Panc1 (cell line): Measurements from ENCODE around the gene EFCAB11. TPM values are rescaled to one million over a fixed set of nuclear protein-coding genes. Genes with fewer than 3 reads are reported as not detected.

ENCODE experiments used
- ATAC-seq: fragments of 200-7000 bp; cut with Tn5 transposase; 2 replicates; pipeline ENCODE4 v1.9.1; 2020; ENCODE audit warnings: mild to moderate bottlenecking, moderate library complexity
- BruUV-seq: library from RNA; stranded (reverse); fragments of 400-500 nt; replicated peaks from 2 replicates; lab custom pipeline; 2021; lab: Mats Ljungman, UMichigan
- CTCF ChIA-PET: fragments of 300-600 bp; sonication (Branson Sonifier 250); formaldehyde crosslinking; loops from one replicate; lab custom pipeline; 2022; ENCODE audit warnings: antibody characterized with exemption; lab: Charles Lee
- POLR2A ChIA-PET: fragments of 300-600 bp; sonication (Branson Sonifier 250); formaldehyde crosslinking; loops from one replicate; lab custom pipeline; 2022; ENCODE audit warnings: antibody characterized with exemption; lab: Charles Lee
- DNase-seq: peaks from one replicate; pipeline ENCODE4 v3.0.0-alpha.2; 2010; ENCODE audit warnings: low read depth, low spot score
- H3K27ac ChIP-seq: 2 replicates; pipeline ENCODE4 v1.5.1; 2011; ENCODE audit warnings: mild to moderate bottlenecking, low read length, inconsistent platforms
- H3K27me3 ChIP-seq: fragments of 200-500 bp; sonication (Bioruptor generic); 2 replicates; pipeline ENCODE4 v1.6.0; 2014; ENCODE audit warnings: low read length, inconsistent platforms; ENCODE audit not compliant: control insufficient read depth, insufficient read depth
- H3K36me3 ChIP-seq: fragments of 200-500 bp; sonication (Bioruptor generic); 2 replicates; pipeline ENCODE4 v1.5.1; 2014; ENCODE audit warnings: inconsistent platforms, mild to moderate bottlenecking, low read length, moderate library complexity; ENCODE audit not compliant: control insufficient read depth, insufficient read depth
- H3K4me1 ChIP-seq: 2 replicates; pipeline ENCODE4 v1.5.1; 2011; ENCODE audit warnings: inconsistent platforms, mild to moderate bottlenecking, low read length, moderate library complexity; ENCODE audit not compliant: control insufficient read depth, insufficient read depth
- H3K4me3 ChIP-seq, 2 experiments: 2 replicates each; pipeline ENCODE4 v1.5.1; 2011 to 2012; ENCODE audit warnings: low read depth in 2 of 2, low read length in 2 of 2, mild to moderate bottlenecking in 2 of 2, inconsistent platforms in 1 of 2, moderate library complexity in 1 of 2
- H3K9me3 ChIP-seq: fragments of 200-500 bp; sonication (Bioruptor generic); 2 replicates; pipeline ENCODE4 v1.5.1; 2014; ENCODE audit warnings: low read depth, mild to moderate bottlenecking, inconsistent platforms, low read length, moderate library complexity; ENCODE audit not compliant: control insufficient read depth, insufficient read depth
- POLR2AphosphoS5 ChIP-seq: IDR thresholded peaks from 2 replicates; pipeline ENCODE4 v1.6.1; 2012; ENCODE audit warnings: mild to moderate bottlenecking, low read depth, low read length, moderate library complexity
- SIN3A ChIP-seq: IDR thresholded peaks from 2 replicates; pipeline ENCODE4 v1.6.1; 2012; ENCODE audit warnings: low read depth, mild to moderate bottlenecking, low read length, moderate library complexity, borderline replicate concordance; ENCODE audit not compliant: insufficient read depth
- TCF7L2 ChIP-seq: IDR thresholded peaks from 2 replicates; pipeline ENCODE4 v1.6.1; 2011; ENCODE audit warnings: mild to moderate bottlenecking, low read depth, low read length, inconsistent platforms
- in situ Hi-C: cut with HindIII; loops from 2 replicates; pipeline ENCODE4 v1.10.0; 2016; ENCODE audit warnings: low sequenced_read_pairs, low pct_unique_long_range_greater_than_20kb
- intact Hi-C: fragments of 100-400 bp; cut with micrococcal nuclease; formaldehyde crosslinking; loops from one replicate; pipeline ENCODE4 v1.10.0; 2022; ENCODE audit not compliant: unreplicated experiment
- total RNA-seq: library from RNA; stranded (reverse); gene quantifications from one replicate; pipeline ENCODE4 v1.2.1, GENCODE V29; 2021; ENCODE audit not compliant: unreplicated experiment
- TF ChIP-seq, protein P1 (sequence below), 2 experiments: IDR thresholded peaks; 2 replicates each; pipeline ENCODE4 v1.6.1; 2011 to 2012; ENCODE audit warnings: low read depth in 2 of 2, control low read depth in 1 of 2, low read length in 1 of 2, mild to moderate bottlenecking in 1 of 2, moderate library complexity in 1 of 2; ENCODE audit not compliant: insufficient read depth in 1 of 2
- TF ChIP-seq, protein P2 (sequence below): fragments of 450-650 bp; IDR thresholded peaks from 2 replicates; pipeline ENCODE4 v1.5.1; 2017; ENCODE audit warnings: mild to moderate bottlenecking

Gene EFCAB11
- total RNA-seq, 1 experiment from 2014 or later: 12.3 TPM

DNA sequence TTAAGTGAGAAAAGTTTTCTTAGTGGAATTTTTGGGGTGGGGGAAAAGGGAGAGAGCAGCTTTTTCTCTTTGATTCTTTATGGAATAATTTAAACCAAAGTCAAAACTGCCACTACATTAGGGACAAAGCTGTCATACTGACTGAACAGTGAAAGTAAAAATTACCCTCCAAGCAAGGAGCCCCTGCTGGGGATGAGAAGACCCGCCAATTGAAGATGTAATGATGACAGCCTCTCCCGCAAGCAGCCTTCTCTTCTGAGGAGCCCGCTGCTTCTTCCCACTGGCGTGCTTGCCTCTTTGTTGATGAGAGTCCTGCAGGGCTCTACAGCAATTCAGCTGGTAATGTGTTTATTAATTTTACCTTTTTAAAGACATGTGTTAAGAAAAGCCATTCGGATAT is 151.0 kb downstream of the EFCAB11 start:
- H3K36me3 ChIP-seq: no peaks in the 10 kb centered on the region
- DNase-seq: no peak
- no peak overlapping the region for H3K4me3 ChIP-seq
- H3K27me3 ChIP-seq: no peaks in the 10 kb centered on the region
- no peak overlapping the region for H3K27ac ChIP-seq
- no peaks in the 10 kb centered on the region for H3K9me3 ChIP-seq
- no peaks in the 10 kb centered on the region for H3K4me1 ChIP-seq
- TF ChIP-seq POLR2AphosphoS5 (no peak), TCF7L2 (no peak), SIN3A (no peak)
- TF ChIP-seq, protein P1, sequence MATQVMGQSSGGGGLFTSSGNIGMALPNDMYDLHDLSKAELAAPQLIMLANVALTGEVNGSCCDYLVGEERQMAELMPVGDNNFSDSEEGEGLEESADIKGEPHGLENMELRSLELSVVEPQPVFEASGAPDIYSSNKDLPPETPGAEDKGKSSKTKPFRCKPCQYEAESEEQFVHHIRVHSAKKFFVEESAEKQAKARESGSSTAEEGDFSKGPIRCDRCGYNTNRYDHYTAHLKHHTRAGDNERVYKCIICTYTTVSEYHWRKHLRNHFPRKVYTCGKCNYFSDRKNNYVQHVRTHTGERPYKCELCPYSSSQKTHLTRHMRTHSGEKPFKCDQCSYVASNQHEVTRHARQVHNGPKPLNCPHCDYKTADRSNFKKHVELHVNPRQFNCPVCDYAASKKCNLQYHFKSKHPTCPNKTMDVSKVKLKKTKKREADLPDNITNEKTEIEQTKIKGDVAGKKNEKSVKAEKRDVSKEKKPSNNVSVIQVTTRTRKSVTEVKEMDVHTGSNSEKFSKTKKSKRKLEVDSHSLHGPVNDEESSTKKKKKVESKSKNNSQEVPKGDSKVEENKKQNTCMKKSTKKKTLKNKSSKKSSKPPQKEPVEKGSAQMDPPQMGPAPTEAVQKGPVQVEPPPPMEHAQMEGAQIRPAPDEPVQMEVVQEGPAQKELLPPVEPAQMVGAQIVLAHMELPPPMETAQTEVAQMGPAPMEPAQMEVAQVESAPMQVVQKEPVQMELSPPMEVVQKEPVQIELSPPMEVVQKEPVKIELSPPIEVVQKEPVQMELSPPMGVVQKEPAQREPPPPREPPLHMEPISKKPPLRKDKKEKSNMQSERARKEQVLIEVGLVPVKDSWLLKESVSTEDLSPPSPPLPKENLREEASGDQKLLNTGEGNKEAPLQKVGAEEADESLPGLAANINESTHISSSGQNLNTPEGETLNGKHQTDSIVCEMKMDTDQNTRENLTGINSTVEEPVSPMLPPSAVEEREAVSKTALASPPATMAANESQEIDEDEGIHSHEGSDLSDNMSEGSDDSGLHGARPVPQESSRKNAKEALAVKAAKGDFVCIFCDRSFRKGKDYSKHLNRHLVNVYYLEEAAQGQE (IDR thresholded peaks at IDR 0.05; ENCODE audit: insufficient read depth in 1 of 2, low read depth in 2 of 2, low read length in 1 of 2): no peak
- TF ChIP-seq, protein P2, sequence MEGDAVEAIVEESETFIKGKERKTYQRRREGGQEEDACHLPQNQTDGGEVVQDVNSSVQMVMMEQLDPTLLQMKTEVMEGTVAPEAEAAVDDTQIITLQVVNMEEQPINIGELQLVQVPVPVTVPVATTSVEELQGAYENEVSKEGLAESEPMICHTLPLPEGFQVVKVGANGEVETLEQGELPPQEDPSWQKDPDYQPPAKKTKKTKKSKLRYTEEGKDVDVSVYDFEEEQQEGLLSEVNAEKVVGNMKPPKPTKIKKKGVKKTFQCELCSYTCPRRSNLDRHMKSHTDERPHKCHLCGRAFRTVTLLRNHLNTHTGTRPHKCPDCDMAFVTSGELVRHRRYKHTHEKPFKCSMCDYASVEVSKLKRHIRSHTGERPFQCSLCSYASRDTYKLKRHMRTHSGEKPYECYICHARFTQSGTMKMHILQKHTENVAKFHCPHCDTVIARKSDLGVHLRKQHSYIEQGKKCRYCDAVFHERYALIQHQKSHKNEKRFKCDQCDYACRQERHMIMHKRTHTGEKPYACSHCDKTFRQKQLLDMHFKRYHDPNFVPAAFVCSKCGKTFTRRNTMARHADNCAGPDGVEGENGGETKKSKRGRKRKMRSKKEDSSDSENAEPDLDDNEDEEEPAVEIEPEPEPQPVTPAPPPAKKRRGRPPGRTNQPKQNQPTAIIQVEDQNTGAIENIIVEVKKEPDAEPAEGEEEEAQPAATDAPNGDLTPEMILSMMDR: no peak
- ChIA-PET CTCF (no interaction called here), POLR2A (no interaction called here)
- no TSS peak for BruUV-seq
- ATAC-seq: no peak
- in situ Hi-C loops (no loop called here), intact Hi-C loops (no loop called here)

DNA sequence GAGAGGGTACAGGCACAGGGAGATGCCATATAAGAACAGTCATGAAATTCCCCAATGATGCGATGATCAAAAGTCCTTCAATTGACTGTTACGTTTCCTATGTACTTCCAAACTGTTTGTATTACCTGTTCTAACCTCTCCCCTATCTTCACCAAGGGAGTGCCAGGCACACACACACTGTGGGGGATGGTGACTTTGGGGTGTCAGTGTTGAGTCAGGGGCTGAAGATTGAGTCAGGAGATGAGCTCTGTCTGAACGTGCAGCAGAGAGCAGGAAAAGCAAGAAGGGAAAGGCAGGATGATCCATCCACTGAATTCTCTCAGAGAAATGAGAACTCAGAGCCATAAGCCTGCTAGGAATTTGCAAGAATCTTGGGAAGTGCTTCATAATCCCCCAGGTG is 153.4 kb downstream of the EFCAB11 start:
- CTCF ChIA-PET: no interaction called here
- H3K36me3 ChIP-seq: no peaks in the 10 kb centered on the region
- in situ Hi-C loops: no loop called here
- ATAC-seq (no peak), DNase-seq (no peak)
- intact Hi-C loops: no loop called here
- BruUV-seq: no TSS peak
- H3K27ac ChIP-seq: no peak overlapping the region
- no peak overlapping the region for H3K4me3 ChIP-seq
- POLR2A ChIA-PET: no interaction called here
- TF ChIP-seq TCF7L2 (no peak), POLR2AphosphoS5 (no peak), SIN3A (no peak)
- TF ChIP-seq, protein P1 (IDR thresholded peaks at IDR 0.05; ENCODE audit: insufficient read depth in 1 of 2, low read depth in 2 of 2, low read length in 1 of 2): no peak
- TF ChIP-seq, protein P2: no peak
- no peaks in the 10 kb centered on the region for H3K9me3 ChIP-seq
- no peaks in the 10 kb centered on the region for H3K27me3 ChIP-seq
- no peaks in the 10 kb centered on the region for H3K4me1 ChIP-seq
